NCI-H1436 treated with DMSO at 0.1 percent for 48 hours (cell line): Measurements from ENCODE around the gene NPB.

Experiments
- DNase-seq: peaks from one replicate; lab custom pipeline; 2025; lab: John Stamatoyannopoulos, UW

Gene NPB

DNA sequence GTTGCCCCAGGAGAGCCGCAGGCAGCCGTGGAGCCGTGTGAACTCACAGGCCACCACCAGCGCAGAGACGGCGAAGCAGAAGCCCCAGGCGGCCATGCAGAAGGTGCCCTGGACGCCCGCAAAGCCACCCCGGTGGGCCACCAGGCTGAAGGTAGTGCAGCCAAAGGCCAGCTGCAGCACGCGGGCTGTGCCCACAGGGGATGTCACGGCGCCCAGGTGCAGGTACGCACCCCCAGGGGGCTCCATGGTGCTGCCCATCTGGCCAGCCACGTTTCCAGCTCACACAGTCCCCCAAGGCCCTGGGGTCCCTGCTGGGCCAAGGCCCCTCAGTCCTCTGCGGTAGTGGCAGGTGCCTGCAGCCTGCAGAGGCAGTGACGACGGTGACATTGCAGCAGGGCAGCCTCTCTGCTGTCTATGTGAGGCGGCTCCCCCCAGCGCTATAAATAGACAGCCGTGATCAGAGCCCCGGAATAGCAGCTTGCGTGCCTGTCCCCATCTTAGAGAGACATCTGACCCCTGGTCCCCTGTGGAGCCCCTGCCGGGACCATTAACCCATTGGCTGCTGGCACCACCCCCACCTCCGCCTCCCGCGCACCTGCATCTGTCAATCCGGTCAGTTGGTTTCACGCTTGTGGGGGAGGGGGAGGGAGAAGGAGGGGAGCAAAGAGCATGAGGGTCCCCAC is 39.6 kb downstream of the NPB start:
- no peak for DNase-seq

DNA sequence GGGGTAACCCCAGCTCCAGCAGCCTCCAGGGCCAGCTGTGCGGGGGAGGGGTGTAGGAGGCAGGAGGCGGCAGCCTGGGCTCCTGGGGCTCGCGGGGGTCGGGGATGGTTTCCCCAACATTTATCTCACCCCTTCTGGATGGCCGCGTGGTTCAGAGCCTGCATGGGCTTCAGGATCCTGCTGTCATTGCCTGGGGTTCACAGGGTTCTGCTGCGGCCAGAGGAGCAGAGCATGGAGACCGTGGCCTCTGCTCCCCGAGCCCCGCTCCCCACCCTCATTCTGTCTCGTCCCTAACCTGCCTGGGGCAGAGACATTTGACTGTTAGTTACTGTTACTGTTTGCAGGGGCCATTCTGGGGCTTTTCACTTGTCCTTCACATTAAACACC is 40.1 kb downstream of the NPB start:
- DNase-seq = no peak

GRCh38 chr17:81944858-81945257 is 42.8 kb downstream of the NPB start:
- DNase-seq = no peak

DNA sequence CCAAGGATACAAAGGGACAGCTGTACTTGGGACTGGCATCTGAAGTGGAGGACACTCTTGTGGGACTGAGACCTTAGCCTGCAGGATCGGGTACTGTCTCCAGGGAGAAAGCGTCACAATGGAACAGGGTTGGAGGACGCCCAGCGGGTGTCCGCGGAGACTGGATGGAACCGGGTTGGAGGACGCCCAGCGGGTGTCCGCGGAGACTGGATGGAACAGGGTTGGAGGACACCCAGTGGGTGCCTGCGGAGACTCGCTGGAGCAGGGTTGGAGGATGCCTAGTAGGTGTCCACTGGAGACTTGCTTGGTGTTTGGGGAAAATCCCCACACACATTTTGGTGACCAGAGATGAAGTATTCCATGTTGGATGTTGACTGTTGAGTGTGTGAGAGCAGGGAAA is 45.2 kb downstream of the NPB start, which contains the start of gene MYADML2:
TSS of gene MYADML2 (minus strand) at position 45 of the 400 bp plus-strand sequence. CDS start 5,492 bp downstream, outside the sequence.
- DNase-seq = no peak

DNA sequence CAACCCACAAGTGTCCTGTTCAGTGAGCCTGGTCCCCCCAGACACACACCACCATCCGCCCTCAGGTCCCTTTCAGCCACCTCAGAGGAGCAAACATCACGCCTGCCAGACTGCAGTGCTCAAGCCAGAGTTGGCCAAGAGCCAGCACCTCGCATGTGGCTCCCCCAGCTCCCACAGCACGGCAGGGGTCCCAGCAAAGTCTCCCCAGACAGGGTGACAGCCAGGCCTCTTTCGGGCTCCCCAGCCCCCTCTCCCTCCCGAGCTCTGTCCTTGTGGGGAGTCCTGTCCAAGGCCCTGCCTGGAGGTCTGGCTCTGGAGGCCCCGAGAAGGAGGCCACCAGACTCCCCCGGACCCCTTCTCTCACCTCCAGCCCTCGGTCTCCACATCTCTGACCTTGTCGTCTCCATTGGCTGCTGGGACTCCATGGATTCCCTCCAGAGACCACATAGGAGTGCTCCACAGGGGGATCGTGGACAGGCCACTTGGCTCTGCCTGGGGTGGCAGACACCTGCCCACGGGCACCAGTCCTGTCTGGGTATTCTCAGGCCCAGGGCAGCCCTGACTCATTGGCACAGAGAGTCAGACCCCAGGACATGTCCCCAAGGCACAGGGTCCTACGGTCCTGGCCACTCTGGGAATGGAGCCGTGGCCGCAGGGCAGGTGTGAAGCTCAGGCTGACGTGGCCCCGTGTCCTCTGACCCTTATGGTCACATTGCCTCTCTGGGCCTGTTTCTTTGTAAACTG is 46.8 kb downstream of the NPB start:
- no peak for DNase-seq

DNA sequence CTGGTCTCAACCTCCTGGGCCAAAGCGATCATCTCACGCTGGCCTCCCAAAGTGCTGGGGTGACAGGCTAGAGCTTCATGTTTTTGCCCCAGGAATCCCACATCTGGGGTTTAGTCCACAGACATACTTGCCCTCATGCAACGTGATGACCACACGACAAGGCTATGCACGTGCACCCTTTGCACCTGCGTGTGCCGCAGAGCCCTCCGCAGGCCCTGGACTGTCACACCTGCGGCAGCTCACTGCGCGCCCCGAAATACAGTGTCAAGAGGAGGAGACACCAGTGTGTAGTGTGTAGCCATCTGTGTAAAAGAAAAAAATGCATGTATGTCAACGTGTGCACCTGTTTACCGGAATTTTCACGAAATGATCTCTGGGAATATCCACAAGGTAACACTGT is 48.5 kb downstream of the NPB start:
- DNase-seq = no peak

- DNase-seq = no peak
These were observed 50.0 kb downstream of the NPB start for GRCh38 chr17:81951785-81952684.
